Heart left ventricle (tissue), 16 donors: ENCODE measurements around the gene MRPL24. TPM values are rescaled to one million over a fixed set of nuclear protein-coding genes. Genes with fewer than 3 reads are reported as not detected.

Experiments
- ATAC-seq, 4 donors: fragments of 200-7000 bp; cut with Tn5 transposase; one replicate each; pipeline ENCODE4 v1.9.1; 2020 to 2022; ENCODE audit warnings: moderate library complexity in 4 of 4, mild to moderate bottlenecking in 3 of 4, moderate number of reproducible peaks in 1 of 4
- DNase-seq, 5 donors: peaks; one replicate each; pipeline ENCODE4 v3.0.0-alpha.2; 2020
- H3K27ac ChIP-seq, 12 donors: fragments of 200-600 bp; sonication (generic) in 4 of 12; one replicate each; pipeline versions ENCODE4 v1.5.0 to v1.8.0; 2016 to 2022; ENCODE audit warnings: mild to moderate bottlenecking in 2 of 12
- H3K27me3 ChIP-seq, 9 donors: fragments of 200-600 bp; sonication (generic) in 2 of 9; one replicate each; pipeline versions ENCODE4 v1.5.1 to v1.8.0; 2016 to 2022; ENCODE audit warnings: mild to moderate bottlenecking in 3 of 9
- H3K36me3 ChIP-seq, 9 donors: fragments of 200-600 bp; sonication (generic) in 2 of 9; one replicate each; pipeline versions ENCODE4 v1.5.0 to v1.8.0; 2018 to 2022; ENCODE audit warnings: mild to moderate bottlenecking in 2 of 9
- H3K4me1 ChIP-seq, 12 donors: fragments of 200-600 bp; sonication (generic) in 4 of 12; one replicate each; pipeline versions ENCODE4 v1.5.0 to v1.8.0; 2016 to 2022; ENCODE audit warnings: mild to moderate bottlenecking in 3 of 12
- H3K4me3 ChIP-seq, 12 donors: fragments of 200-600 bp; sonication (generic) in 4 of 12; one replicate each; pipeline versions ENCODE4 v1.5.0 to v1.8.0; 2017 to 2022; ENCODE audit warnings: mild to moderate bottlenecking in 9 of 12, moderate library complexity in 4 of 12
- H3K9me3 ChIP-seq, 12 donors: fragments of 200-600 bp; sonication (generic) in 4 of 12; one replicate each; pipeline versions ENCODE4 v1.5.0 to v1.8.0; 2016 to 2022; ENCODE audit warnings: mild to moderate bottlenecking in 1 of 12
- POLR2A ChIP-seq, 2 donors: fragments of 450-650 bp; IDR thresholded peaks; one replicate each; pipeline ENCODE4 v1.6.1; 2017; ENCODE audit warnings: antibody characterized with exemption in 2 of 2, mild to moderate bottlenecking in 2 of 2, moderate library complexity in 2 of 2
- WGBS, 4 donors: extraction: QIAGEN DNeasy Blood & Tissue Kit in 2 of 4; methylation state at CpG; one replicate each; pipeline versions ENCODE4 v1.1.5 to v1.1.7; 2013 to 2018; 5-methylcytosine and 5-hydroxymethylcytosine counted together
- intact Hi-C, 10 donors: fragments of 100-400 bp; cut with DNase I; formaldehyde crosslinking; loops; one replicate each; pipeline versions ENCODE4 v1.11.1 to v1.14.2; 2022
- polyA plus RNA-seq, 2 donors: library from polyadenylated mRNA; stranded (reverse); fragments of 200-250 nt; gene quantifications; one replicate each; pipeline ENCODE4 v1.2.3, GENCODE V29; 2013
- total RNA-seq, 9 donors: library from RNA; depleted of rRNA in 2 of 9; stranded (reverse); fragments of >200 nt in 2 of 9; fragmentation: NEBNext Ultra II Directional in 3 of 9; extraction: Animal tissue kit (Norgen Biotek cat#: 25700) in 3 of 9; gene quantifications; one replicate each; pipeline versions ENCODE4 v1.1.0 to v1.2.4, GENCODE V29; 2016 to 2023
- TF ChIP-seq, protein P1 (sequence below), 12 donors: fragments of 200-600 bp; sonication (generic) in 4 of 12; IDR thresholded peaks; one replicate each; pipeline versions ENCODE4 v1.5.0 to v1.8.0; 2018 to 2022; ENCODE audit warnings: antibody characterized with exemption in 12 of 12, mild to moderate bottlenecking in 5 of 12
- donor health status: ischemic (EF 13 %, LVEDD 7.1; RV severe dilation, severe dysfunction).
- donor health status: healthy with polysubstance abuse.
- donor health status: DM: no; HTN: yes; CAD: no.
- donor health status: DM: no; HTN: no; CAD: no.
- donor health status: ischemic (EF 25% LVEDD 6.9; RV normal size, moderate dysfunction).
- donor health status: ischemic (EF 25% LVEDD 5.7; RV mildly dilated, moderate dysfunction).
- donor health status: healthy.
- donor health status: DM: yes; HTN: yes; CAD: no.
- donor health status: ischemic (EF 35%, LVEDD 5.7; RV mildly dilated, moderate dysfunction).
- donor health status: nonischemic (EF 11% LVEDD 7.7; RV severe dilation, severe dysfunction).
- donor health status: DM: yes; HTN: yes; CAD: no.
- donor health status: PGD.
- donor health status: ischemic (EF 29% LVEDD 5.4; RV normal size, mild dysfunction).
- donor health status: nonischemic (EF 23%, LVEDD 6.1; RV moderate dilation, normal function).

The MRPL24 gene
- total and polyA plus RNA-seq, 11 donors, result 74.8 to 230 (median 84.8) TPM

DNA sequence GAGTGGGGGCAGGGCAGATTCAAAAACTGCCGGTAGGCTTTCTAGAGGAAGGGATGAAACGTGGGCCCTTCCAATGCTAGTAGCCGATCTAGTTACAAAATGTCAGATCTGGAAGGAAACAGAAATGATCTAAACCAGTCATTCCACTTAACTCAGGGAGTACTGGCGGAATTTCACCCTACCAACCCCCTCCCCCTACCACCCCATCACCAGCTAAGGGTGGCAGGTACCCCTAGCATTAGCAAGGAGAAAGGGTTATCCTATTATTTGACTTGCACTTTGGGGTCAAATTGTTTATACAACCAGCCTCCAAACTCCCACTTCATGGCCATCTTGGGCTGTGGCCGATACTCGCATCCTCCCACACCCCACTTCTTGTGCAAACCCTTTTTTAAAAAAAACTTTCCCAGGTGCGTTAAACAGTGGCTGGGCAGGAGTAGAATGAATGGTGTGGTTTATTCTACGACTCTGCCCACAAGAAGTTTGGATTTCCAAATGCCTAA is 644 bp upstream of the MRPL24 start:
- WGBS, 4 donors, result 52 to 54% (median 53%) methylated on average over 8 of the region's 8 CpGs
- TF ChIP-seq, protein P1, sequence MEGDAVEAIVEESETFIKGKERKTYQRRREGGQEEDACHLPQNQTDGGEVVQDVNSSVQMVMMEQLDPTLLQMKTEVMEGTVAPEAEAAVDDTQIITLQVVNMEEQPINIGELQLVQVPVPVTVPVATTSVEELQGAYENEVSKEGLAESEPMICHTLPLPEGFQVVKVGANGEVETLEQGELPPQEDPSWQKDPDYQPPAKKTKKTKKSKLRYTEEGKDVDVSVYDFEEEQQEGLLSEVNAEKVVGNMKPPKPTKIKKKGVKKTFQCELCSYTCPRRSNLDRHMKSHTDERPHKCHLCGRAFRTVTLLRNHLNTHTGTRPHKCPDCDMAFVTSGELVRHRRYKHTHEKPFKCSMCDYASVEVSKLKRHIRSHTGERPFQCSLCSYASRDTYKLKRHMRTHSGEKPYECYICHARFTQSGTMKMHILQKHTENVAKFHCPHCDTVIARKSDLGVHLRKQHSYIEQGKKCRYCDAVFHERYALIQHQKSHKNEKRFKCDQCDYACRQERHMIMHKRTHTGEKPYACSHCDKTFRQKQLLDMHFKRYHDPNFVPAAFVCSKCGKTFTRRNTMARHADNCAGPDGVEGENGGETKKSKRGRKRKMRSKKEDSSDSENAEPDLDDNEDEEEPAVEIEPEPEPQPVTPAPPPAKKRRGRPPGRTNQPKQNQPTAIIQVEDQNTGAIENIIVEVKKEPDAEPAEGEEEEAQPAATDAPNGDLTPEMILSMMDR (IDR thresholded peaks at IDR 0.05), result no peak
- TF ChIP-seq POLR2A (IDR thresholded peaks at IDR 0.05), result no peak

DNA sequence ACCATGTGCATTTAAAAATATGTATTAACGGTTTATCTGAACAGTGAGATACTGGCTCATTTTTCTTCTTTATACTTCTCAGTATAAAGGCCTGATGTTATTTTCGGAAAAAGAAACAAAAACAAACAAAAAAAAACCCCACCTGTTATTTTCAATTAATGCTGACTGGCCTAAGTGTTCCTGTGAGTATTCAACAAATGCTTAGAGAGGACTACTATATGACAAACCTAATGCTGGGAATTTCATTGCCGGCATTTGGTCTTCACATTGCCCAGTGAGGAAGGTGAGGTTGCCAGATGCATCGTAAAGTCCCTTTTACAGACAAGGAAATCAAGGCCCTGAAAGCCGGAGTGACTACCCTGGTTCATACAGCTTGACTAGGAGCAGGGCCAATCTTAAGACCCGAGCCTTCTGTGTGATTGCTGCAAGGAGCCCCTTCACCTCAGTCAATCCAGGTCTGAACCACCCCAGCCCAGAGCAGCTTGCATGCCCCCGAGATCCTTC is 599 bp downstream of the MRPL24 start:
- peak in 3 of 4 donors; percentile 1 to 5 (median 1) for ATAC-seq
- 24 to 29% (median 25%) methylated on average over 7 of the region's 7 CpGs for WGBS, 4 donors
- intact Hi-C loops, result loop anchor here in 3 of 10 donors (2.0 kb wide), 1 partner anchor 27 kb away; the partner anchor contains the start of gene PRCC (in 3 of the 3)
- Histone ChIP-seq H3K36me3 (peaks cover 0 to 61% (median 52%) of the 10 kb centered on the region in 9 donors), H3K9me3 (no peaks in the 10 kb centered on the region), H3K27me3 (no peaks in the 10 kb centered on the region), H3K4me1 (peaks cover 0 to 28% (median 21%) of the 10 kb centered on the region in 12 donors), H3K27ac (peak overlapping the region in 11 of 12 donors; percentile 45 to 94 (median 83)), H3K4me3 (peak overlapping the region; percentile 41 to 94 (median 74))
- no peak for TF ChIP-seq POLR2A (IDR thresholded peaks at IDR 0.05)
- TF ChIP-seq, protein P1 (IDR thresholded peaks at IDR 0.05), result no peak
- no peak for DNase-seq

More for the DNA sequence above, 644 bp upstream of the MRPL24 start:
- ATAC-seq, result peak in 1 of 4 donors; percentile 5
- peaks cover 0 to 54% (median 42%) of the 10 kb centered on the region in 9 donors for H3K36me3 ChIP-seq
- H3K27ac ChIP-seq, result peak overlapping the region; percentile 66 to 94 (median 88)
- H3K27me3 ChIP-seq, result no peaks in the 10 kb centered on the region
- DNase-seq, result no peak
- H3K4me1 ChIP-seq, result peaks cover 11 to 40% (median 33%) of the 10 kb centered on the region in 12 donors
- intact Hi-C loops, result loop anchor here in 5 of 10 donors (1.0 to 2.0 kb wide), 3 partner anchors 13 to 26 kb away; partner anchors contain the start of genes PRCC (in 5 of the 5), ISG20L2 (in 1 of the 5) and METTL25B (in 1 of the 5)
- H3K9me3 ChIP-seq, result no peaks in the 10 kb centered on the region
- H3K4me3 ChIP-seq, result peak overlapping the region in 10 of 12 donors; percentile 15 to 89 (median 74)

DNA sequence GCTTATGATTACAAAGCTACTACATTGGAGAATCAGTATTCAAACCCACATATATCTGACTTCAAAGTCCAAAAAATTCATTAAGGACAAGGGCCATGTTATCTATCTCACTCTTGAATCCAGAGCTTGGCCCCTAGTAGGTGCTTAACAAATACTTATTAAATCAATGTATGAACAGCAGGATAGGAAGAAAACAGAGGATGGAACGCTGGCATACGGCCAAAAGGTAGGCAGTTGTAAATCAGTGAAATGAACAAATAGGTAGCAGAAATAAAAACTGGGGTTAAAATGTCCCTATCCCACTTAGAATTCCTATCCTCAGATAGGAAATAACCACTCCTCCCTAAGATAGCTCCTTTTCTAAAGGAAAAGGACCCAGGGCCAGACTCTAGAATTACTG is 2.0 kb downstream of the MRPL24 start:
- TF ChIP-seq POLR2A (IDR thresholded peaks at IDR 0.05), result no peak
- TF ChIP-seq, protein P1 (IDR thresholded peaks at IDR 0.05), result no peak
- no peaks in the 10 kb centered on the region for H3K9me3 ChIP-seq
- peaks cover 0 to 61% (median 49%) of the 10 kb centered on the region in 9 donors for H3K36me3 ChIP-seq
- no peak for ATAC-seq
- no peaks in the 10 kb centered on the region for H3K27me3 ChIP-seq
- DNase-seq, result no peak
- 81 to 90% (median 86%) methylated on average over 2 of the region's 2 CpGs for WGBS, 4 donors
- no peak overlapping the region for H3K27ac ChIP-seq
- intact Hi-C loops, result no loop called here
- H3K4me3 ChIP-seq, result no peak overlapping the region
- H3K4me1 ChIP-seq, result peaks cover 0 to 20% (median 14%) of the 10 kb centered on the region in 12 donors

DNA sequence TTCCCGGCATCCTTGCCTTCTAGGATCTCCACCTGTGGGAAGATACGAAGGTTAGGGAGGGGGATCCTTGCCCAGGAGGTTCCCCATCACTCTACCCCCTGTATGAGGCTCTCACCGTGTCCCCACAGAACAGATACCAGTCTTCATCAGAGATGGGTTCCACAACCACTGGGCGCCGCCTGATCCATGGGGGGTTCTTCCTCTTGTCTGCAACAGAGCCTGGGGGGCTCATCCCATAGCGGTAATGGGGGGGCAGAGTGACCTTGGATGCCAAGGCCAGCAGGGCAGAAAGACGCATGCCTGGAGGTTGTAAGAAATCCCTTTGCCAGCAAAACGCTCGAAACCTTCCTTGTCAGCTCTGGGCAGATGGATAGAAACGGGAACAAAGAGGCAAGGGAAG is 2.5 kb downstream of the MRPL24 start:
- no peaks in the 10 kb centered on the region for H3K9me3 ChIP-seq
- TF ChIP-seq, protein P1 (IDR thresholded peaks at IDR 0.05), result no peak
- no peaks in the 10 kb centered on the region for H3K27me3 ChIP-seq
- H3K36me3 ChIP-seq, result peaks cover 0 to 61% (median 49%) of the 10 kb centered on the region in 9 donors
- WGBS, 4 donors, result 89 to 95% (median 92%) methylated on average over 10 of the region's 10 CpGs
- intact Hi-C loops, result no loop called here
- no peak overlapping the region for H3K27ac ChIP-seq
- no peak overlapping the region for H3K4me3 ChIP-seq
- ATAC-seq (no peak), DNase-seq (peak in 1 of 5 donors; percentile 41)
- H3K4me1 ChIP-seq, result peaks cover 0 to 21% (median 14%) of the 10 kb centered on the region in 12 donors
